Activated B cell treated with CpG ODN at 0.5 μM for 24 hours (primary cell): ENCODE measurements around the gene ZC3H13. TPM values are rescaled to one million over a fixed set of nuclear protein-coding genes. Genes with fewer than 3 reads are reported as not detected.

ENCODE experiments used
- ATAC-seq: fragments of 200-7000 bp; cut with Tn5 transposase; one replicate; pipeline ENCODE4 v1.10.0; 2021; ENCODE audit warnings: low read depth, mild to moderate bottlenecking, moderate library complexity
- CTCF ChIA-PET: fragments of 350-600 bp; sonication (Branson Sonifier 250); formaldehyde crosslinking; loops from one replicate; lab custom pipeline; 2021; ENCODE audit warnings: antibody characterized with exemption; lab: Charles Lee
- POLR2A ChIA-PET: fragments of 350-600 bp; sonication (Branson Sonifier 250); formaldehyde crosslinking; loops from one replicate; lab custom pipeline; 2021; ENCODE audit warnings: antibody characterized with exemption; lab: Charles Lee
- DNase-seq: peaks from one replicate; pipeline ENCODE4 v3.0.0; 2022
- H3K27ac Mint-ChIP-seq: one replicate; pipeline ENCODE4 v1.8.0; 2020; ENCODE audit warnings: mixed read lengths
- H3K27me3 Mint-ChIP-seq: one replicate; pipeline ENCODE4 v1.8.0; 2021; ENCODE audit warnings: mixed read lengths
- H3K36me3 Mint-ChIP-seq: one replicate; pipeline ENCODE4 v1.8.0; 2021; ENCODE audit warnings: low read depth, mixed read lengths
- H3K4me1 Mint-ChIP-seq: one replicate; pipeline ENCODE4 v1.8.0; 2021; ENCODE audit warnings: mixed read lengths
- H3K4me3 Mint-ChIP-seq: one replicate; pipeline ENCODE4 v1.8.0; 2020; ENCODE audit warnings: mild to moderate bottlenecking, mixed read lengths
- H3K9me3 Mint-ChIP-seq: one replicate; pipeline ENCODE4 v1.8.0; 2020; ENCODE audit warnings: mixed read lengths
- CTCF ChIP-seq: fragments of 200-600 bp; IDR thresholded peaks from one replicate; pipeline ENCODE4 v1.8.0; 2022; ENCODE audit warnings: antibody characterized with exemption, mild to moderate bottlenecking
- intact Hi-C: fragments of 100-400 bp; cut with micrococcal nuclease; formaldehyde crosslinking; loops from one replicate; pipeline ENCODE4 v1.15.1; 2024
- total RNA-seq: library from RNA; stranded (reverse); gene quantifications from 2 replicates; pipeline ENCODE4 v1.2.3, GENCODE V29; 2022

The ZC3H13 gene
- total RNA-seq, 1 donor from 2014 or later = 48.7 TPM

GRCh38 chr13:46100191-46100815, 47.8 kb upstream of the ZC3H13 start:
- DNase-seq (no peak), ATAC-seq (no peak)
- intact Hi-C loops = no loop called here
- no peak overlapping the region for H3K4me3 Mint-ChIP-seq
- CTCF ChIA-PET = no interaction called here
- TF ChIP-seq CTCF = no peak
- H3K4me1 Mint-ChIP-seq = peaks cover 6% of the 10 kb centered on the region
- peaks cover 4% of the 10 kb centered on the region for H3K27me3 Mint-ChIP-seq
- POLR2A ChIA-PET = no interaction called here
- no peaks in the 10 kb centered on the region for H3K9me3 Mint-ChIP-seq
- no peaks in the 10 kb centered on the region for H3K36me3 Mint-ChIP-seq
- H3K27ac Mint-ChIP-seq = no peak overlapping the region

GRCh38 chr13:46097663-46098062, 45.1 kb upstream of the ZC3H13 start:
- no peak for TF ChIP-seq CTCF
- no peak for DNase-seq
- peaks cover 6% of the 10 kb centered on the region for H3K4me1 Mint-ChIP-seq
- no peaks in the 10 kb centered on the region for H3K9me3 Mint-ChIP-seq
- no peak overlapping the region for H3K4me3 Mint-ChIP-seq
- no peak for ATAC-seq
- no peaks in the 10 kb centered on the region for H3K36me3 Mint-ChIP-seq
- POLR2A ChIA-PET = no interaction called here
- intact Hi-C loops = no loop called here
- CTCF ChIA-PET = no interaction called here
- no peak overlapping the region for H3K27ac Mint-ChIP-seq
- H3K27me3 Mint-ChIP-seq = peaks cover 2% of the 10 kb centered on the region

- H3K27ac Mint-ChIP-seq = no peak overlapping the region
- no peak for ATAC-seq
Measured at GRCh38 chr13:46097015-46097414, 44.5 kb upstream of the ZC3H13 start.

GRCh38 chr13:46094478-46094877, 41.9 kb upstream of the ZC3H13 start:
- H3K36me3 Mint-ChIP-seq = no peaks in the 10 kb centered on the region
- ChIA-PET POLR2A (no interaction called here), CTCF (no interaction called here)
- intact Hi-C loops = no loop called here
- H3K27ac Mint-ChIP-seq = no peak overlapping the region
- H3K4me1 Mint-ChIP-seq = no peaks in the 10 kb centered on the region
- H3K9me3 Mint-ChIP-seq = no peaks in the 10 kb centered on the region
- DNase-seq (no peak), ATAC-seq (no peak)
- H3K27me3 Mint-ChIP-seq = peaks cover 9% of the 10 kb centered on the region
- H3K4me3 Mint-ChIP-seq = no peak overlapping the region
- no peak for TF ChIP-seq CTCF

More at GRCh38 chr13:46097015-46097414, 44.5 kb upstream of the ZC3H13 start:
- ChIA-PET CTCF (no interaction called here), POLR2A (no interaction called here)
- no peak for DNase-seq
- H3K27me3 Mint-ChIP-seq = peaks cover 7% of the 10 kb centered on the region
- H3K9me3 Mint-ChIP-seq = no peaks in the 10 kb centered on the region
- H3K4me3 Mint-ChIP-seq = no peak overlapping the region
- intact Hi-C loops = no loop called here
- TF ChIP-seq CTCF = no peak
- peaks cover 4% of the 10 kb centered on the region for H3K4me1 Mint-ChIP-seq
- no peaks in the 10 kb centered on the region for H3K36me3 Mint-ChIP-seq

GRCh38 chr13:46088821-46089562, 36.4 kb upstream of the ZC3H13 start:
- no peaks in the 10 kb centered on the region for H3K4me1 Mint-ChIP-seq
- no peaks in the 10 kb centered on the region for H3K9me3 Mint-ChIP-seq
- no peak overlapping the region for H3K4me3 Mint-ChIP-seq
- ChIA-PET POLR2A (no interaction called here), CTCF (no interaction called here)
- no peak for DNase-seq
- no peak for TF ChIP-seq CTCF
- H3K27ac Mint-ChIP-seq = no peak overlapping the region
- intact Hi-C loops = no loop called here
- no peak for ATAC-seq
- no peaks in the 10 kb centered on the region for H3K36me3 Mint-ChIP-seq
- peaks cover 10% of the 10 kb centered on the region for H3K27me3 Mint-ChIP-seq
